Loucy (cell line): Measurements from ENCODE around the gene SLCO1B3.

Source experiments
- CTCF ChIP-seq: fragments of 200-600 bp; sonication (generic); conservative IDR thresholded peaks from 2 replicates; pipeline ENCODE4 v1.5.1; 2014; ENCODE audit warnings: mild to moderate bottlenecking, antibody characterized with exemption, low read length
- EZH2phosphoT487 ChIP-seq: fragments of 200-600 bp; IDR thresholded peaks from 2 replicates; pipeline ENCODE4 v1.6.1; 2018; ENCODE audit warnings: antibody characterized with exemption, mild to moderate bottlenecking, moderate library complexity, borderline replicate concordance

GRCh38 chr12:20807192-20808080 is 3.1 kb upstream of the SLCO1B3 start:
- TF ChIP-seq CTCF: no peak
- TF ChIP-seq EZH2phosphoT487: no peak
